Muscle layer of colon (tissue), 2 donors: ENCODE results near the gene NFIB.

Source experiments
- H3K27ac ChIP-seq: one replicate; pipeline ENCODE4 v1.7.0; 2013; ENCODE audit warnings: low read depth, mild to moderate bottlenecking, low read length, moderate library complexity
- H3K27me3 ChIP-seq, 2 donors: one replicate each; pipeline ENCODE4 v1.7.0; 2013; ENCODE audit warnings: low read length in 2 of 2, mild to moderate bottlenecking in 2 of 2; ENCODE audit not compliant: insufficient read depth in 2 of 2, control insufficient read depth in 1 of 2
- H3K36me3 ChIP-seq: one replicate; pipeline ENCODE4 v1.7.0; 2013; ENCODE audit warnings: mild to moderate bottlenecking, low read length; ENCODE audit not compliant: insufficient read depth
- H3K4me1 ChIP-seq: one replicate; pipeline ENCODE4 v1.7.0; 2013; ENCODE audit warnings: mild to moderate bottlenecking, low read length; ENCODE audit not compliant: insufficient read depth
- H3K4me3 ChIP-seq, 2 donors: one replicate each; pipeline ENCODE4 v1.7.0; 2013; ENCODE audit warnings: low read length in 2 of 2, low read depth in 1 of 2, mild to moderate bottlenecking in 1 of 2, moderate library complexity in 1 of 2
- H3K9ac ChIP-seq: one replicate; pipeline ENCODE4 v1.7.0; 2013; ENCODE audit warnings: low read length
- H3K9me3 ChIP-seq: one replicate; pipeline ENCODE4 v1.7.0; 2013; ENCODE audit warnings: mild to moderate bottlenecking, low read length
- donor health status: abdominal sarcoma.
- donor health status: Adenocarcinoma of cecum.

Gene NFIB

DNA sequence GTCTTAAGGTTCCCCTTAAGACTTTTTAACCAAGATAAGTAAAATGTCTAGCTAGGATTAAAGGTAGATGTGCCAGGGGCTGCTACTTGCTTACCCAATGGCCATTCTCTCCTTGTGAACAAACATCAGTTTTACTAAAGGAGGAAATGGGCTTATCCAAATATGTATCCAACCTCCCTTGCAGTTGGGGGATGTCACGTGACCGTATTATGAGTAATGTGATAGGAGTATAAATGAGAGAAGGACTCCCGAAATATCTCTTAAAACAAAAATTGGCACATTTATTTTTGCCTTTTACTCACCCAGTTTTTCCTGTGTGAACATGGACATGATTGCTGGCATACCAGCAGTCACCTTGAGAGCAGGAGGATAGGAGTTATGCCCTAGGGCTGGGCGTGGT, 247.9 kb downstream of the NFIB start:
- Histone ChIP-seq H3K27ac (no peak overlapping the region), H3K9me3 (no peaks in the 10 kb centered on the region), H3K36me3 (no peaks in the 10 kb centered on the region), H3K27me3 (no peaks in the 10 kb centered on the region), H3K4me1 (no peaks in the 10 kb centered on the region), H3K4me3 (no peak overlapping the region), H3K9ac (no peak overlapping the region)

DNA sequence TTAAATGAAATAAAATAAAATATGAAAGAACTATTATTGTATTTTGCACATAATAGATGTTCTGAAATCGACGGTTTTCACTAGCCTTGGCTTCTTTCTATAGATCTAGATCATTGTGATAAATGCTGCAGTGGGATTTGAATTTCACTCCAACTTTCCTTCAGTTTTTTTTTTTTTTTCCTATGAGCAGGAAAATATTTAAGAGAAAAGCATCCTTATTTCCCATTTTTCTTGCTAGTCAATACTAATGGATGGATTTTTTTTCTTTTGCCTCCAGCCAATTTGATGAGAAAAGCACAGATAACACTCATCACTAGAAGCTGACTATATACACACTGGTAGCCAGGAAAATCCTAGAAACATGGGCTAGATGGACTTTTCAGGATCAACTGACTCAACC, 249.0 kb downstream of the NFIB start:
- Histone ChIP-seq H3K9ac (no peak overlapping the region), H3K36me3 (no peaks in the 10 kb centered on the region), H3K4me3 (no peak overlapping the region), H3K27ac (no peak overlapping the region), H3K27me3 (no peaks in the 10 kb centered on the region), H3K9me3 (no peaks in the 10 kb centered on the region), H3K4me1 (no peaks in the 10 kb centered on the region)

DNA sequence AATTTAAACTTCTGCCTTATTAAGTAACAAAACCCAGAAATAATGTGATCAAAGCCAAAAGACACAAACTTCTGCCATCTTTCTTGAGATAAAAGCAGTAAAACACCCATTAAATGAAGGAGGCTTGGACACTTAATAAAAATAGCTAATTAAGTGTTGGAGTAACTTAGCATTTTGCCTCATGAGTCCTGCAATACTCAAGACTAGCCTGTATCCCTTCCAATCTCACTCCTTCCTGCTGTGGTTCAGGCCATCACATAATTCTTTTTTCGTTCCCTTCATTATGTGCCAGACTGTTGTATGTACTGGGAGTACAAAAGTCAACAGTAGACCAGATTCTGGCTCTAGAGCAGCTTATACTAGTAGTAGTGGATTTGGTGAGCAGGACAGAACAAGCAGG, 250.2 kb downstream of the NFIB start:
- no peak overlapping the region for H3K27ac ChIP-seq
- H3K4me1 ChIP-seq, result no peaks in the 10 kb centered on the region
- H3K27me3 ChIP-seq, result no peaks in the 10 kb centered on the region

DNA sequence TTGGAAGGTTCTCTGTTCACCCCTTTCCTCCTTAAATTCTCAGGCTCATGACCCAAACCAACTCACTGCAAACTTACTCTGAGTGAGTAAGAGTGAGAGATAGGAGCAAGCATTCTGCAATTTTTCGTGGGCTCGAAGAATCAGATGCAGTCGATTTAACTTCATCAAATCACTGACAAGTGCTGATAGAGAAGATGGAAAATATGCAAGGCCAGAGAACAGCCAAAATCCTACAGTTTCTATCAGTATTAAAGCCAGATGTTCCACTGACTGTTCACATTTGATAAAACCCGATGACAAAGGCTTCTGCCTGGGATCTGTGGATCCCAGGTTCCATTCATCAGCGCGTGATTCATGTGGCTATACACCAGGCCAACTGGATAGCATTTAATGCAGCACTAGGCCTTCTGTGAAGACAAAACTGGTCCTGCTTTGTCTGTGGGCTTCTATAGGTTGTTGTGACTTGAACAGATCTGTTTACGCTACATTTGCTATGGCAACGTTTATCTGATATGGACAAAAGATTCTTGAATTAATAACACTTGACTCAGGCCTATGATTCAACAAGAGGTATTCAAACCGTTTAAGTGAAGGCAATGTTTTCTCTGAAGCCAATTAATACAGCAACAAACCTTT, 251.2 kb downstream of the NFIB start:
- no peak overlapping the region for H3K27ac ChIP-seq
- no peak overlapping the region for H3K9ac ChIP-seq
- H3K4me3 ChIP-seq, result no peak overlapping the region
- no peaks in the 10 kb centered on the region for H3K27me3 ChIP-seq
- H3K9me3 ChIP-seq, result no peaks in the 10 kb centered on the region
- no peaks in the 10 kb centered on the region for H3K4me1 ChIP-seq
- H3K36me3 ChIP-seq, result no peaks in the 10 kb centered on the region

More for the DNA sequence above, 250.2 kb downstream of the NFIB start:
- H3K9me3 ChIP-seq, result no peaks in the 10 kb centered on the region
- H3K9ac ChIP-seq, result no peak overlapping the region
- no peak overlapping the region for H3K4me3 ChIP-seq
- H3K36me3 ChIP-seq, result no peaks in the 10 kb centered on the region

DNA sequence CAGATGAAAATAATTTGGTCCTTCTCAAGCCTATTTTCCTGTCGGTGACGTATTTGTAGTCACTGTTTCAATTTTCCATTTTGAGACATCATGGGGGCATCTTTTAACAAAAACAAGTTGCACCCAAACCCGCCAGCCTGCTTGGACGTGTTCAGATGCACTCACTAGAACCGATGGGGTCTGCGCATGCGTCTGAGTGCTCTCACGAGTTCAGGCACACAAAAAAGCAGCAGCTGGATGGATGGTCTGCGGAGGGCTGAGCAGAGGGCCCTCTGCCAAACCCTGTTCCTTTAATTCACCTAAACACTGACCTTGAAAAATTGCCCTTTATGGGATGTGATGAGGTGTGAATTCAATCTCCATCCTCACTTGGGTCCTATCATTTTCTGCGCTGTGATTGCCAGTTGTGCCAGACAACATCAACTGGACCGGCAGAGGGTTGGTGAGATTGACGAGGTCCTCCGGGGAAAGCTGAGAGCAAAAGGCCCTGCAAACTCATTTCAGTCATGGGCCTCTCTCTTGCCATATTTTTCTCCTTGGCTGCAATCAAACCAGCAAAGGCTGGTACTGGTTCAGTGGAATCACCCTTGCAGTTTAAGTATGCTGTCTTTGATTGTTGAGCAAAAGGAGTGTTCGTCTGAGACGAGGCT, 251.9 kb downstream of the NFIB start:
- H3K4me1 ChIP-seq, result no peaks in the 10 kb centered on the region
- H3K9ac ChIP-seq, result no peak overlapping the region
- no peak overlapping the region for H3K4me3 ChIP-seq
- H3K27ac ChIP-seq, result no peak overlapping the region
- H3K36me3 ChIP-seq, result no peaks in the 10 kb centered on the region
- H3K27me3 ChIP-seq, result no peaks in the 10 kb centered on the region
- H3K9me3 ChIP-seq, result no peaks in the 10 kb centered on the region

DNA sequence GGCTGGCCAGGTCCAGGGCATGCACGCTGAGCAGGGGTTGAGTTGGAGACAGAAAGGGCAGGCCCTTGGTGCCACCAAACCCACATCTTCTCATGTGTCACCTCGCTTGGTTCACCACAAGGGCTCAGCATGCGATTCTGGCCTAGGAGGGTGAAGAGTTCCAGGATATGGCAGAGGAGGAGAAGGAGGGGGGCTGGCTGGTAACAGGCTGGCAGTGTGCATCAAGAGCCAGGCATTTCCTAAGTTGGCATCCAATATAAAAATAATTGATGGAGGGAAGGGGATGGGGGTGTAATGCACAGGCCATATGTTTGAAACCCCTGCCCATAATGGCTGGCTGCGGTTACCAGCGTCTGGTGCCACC, 255.6 kb downstream of the NFIB start:
- Histone ChIP-seq H3K9me3 (no peaks in the 10 kb centered on the region), H3K4me1 (no peaks in the 10 kb centered on the region), H3K4me3 (no peak overlapping the region), H3K27ac (no peak overlapping the region), H3K36me3 (no peaks in the 10 kb centered on the region), H3K9ac (no peak overlapping the region), H3K27me3 (no peaks in the 10 kb centered on the region)

DNA sequence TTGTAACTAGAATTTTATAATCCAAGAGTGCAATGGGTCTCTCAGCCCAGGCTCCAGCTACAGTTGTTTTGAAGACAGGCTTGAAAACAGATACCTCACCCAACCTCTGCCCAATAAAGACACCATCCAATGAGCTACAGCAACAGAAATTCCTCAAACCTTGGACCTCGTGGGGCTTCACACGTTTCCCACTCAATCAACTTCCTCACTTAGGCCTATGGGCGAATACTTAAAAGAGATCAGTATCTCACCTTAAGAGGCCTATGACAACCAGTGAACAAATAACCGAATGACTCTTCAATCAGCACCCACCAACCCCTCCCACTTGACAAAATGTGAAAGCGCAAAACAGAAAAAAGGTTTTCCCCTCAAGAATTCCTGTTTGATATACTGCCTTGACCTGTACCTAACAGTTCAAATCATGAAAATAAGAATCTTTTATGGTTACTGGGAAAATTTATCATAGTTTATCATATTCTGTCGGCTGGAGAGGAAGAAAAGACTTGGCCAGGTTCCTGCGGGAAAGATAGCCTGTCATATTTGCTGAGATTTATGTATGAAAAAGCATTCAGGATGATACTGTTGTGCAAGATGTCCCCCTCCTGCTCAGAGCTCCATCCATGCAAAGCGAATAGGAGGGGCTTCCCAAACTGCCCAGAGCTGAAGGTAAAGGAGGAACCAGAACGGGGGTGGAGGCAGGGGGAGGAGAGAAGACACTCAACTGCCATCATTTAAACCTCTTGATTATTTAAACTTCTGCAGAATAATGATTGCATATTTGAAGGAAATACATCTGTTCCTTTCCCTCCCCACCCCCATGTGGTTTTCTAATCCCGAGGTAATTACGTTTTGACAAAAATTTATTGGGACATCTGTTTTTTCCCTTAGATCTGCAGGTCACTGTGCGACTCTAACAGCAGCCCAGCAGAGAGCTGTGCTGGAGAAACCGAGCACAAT, 256.3 kb downstream of the NFIB start:
- Histone ChIP-seq H3K4me1 (no peaks in the 10 kb centered on the region), H3K36me3 (no peaks in the 10 kb centered on the region), H3K9ac (no peak overlapping the region), H3K9me3 (no peaks in the 10 kb centered on the region), H3K4me3 (no peak overlapping the region), H3K27me3 (no peaks in the 10 kb centered on the region), H3K27ac (no peak overlapping the region)

DNA sequence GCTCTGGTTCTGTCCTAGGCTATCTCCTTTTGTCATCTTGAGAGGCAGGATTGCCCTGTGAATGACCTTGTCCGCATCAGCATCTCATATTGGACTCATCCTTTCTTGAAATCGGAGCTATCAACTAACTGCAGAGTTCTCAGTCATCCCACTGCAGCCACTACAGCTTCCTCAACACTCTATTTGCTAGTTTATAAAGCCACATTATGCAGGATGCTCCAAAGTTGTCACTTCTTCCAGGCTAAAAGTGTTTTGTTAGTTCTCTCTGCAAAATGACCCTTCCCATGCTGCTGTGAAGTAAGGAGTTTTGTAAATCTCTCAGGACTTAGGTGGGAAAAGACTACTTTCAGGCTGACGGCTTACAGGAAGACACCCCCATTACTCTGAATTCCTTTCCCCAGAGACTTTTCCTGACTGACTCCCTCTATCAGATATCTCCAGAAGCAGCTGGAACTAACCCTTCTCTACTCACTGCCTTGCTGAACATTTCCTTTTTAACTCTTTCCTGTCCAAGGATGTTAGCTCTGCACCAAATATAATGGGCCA, 257.6 kb downstream of the NFIB start:
- H3K4me3 ChIP-seq, result no peak overlapping the region
- no peaks in the 10 kb centered on the region for H3K27me3 ChIP-seq
- H3K9ac ChIP-seq, result no peak overlapping the region
- H3K36me3 ChIP-seq, result no peaks in the 10 kb centered on the region
- no peaks in the 10 kb centered on the region for H3K4me1 ChIP-seq
- H3K27ac ChIP-seq, result no peak overlapping the region
- H3K9me3 ChIP-seq, result no peaks in the 10 kb centered on the region

DNA sequence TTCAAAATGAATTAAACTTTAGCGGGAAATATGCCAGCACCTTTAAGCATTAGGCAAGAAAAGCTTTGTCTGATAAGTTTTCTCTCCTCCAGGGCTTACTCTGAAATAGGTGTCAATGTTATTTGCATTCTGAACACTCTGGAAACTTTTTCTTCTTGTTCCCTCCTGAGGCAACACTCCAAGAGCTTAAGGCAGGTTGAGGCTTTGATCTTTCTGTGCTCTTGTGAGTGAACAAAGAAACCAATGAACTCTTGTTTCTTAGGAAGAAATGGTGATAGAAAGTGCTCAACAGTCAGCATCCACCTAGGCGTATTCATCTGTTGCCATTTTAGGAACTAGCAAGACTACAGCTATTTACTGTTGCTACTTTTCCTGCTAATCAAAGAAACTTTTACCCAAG, 259.8 kb downstream of the NFIB start:
- Histone ChIP-seq H3K36me3 (no peaks in the 10 kb centered on the region), H3K27ac (no peak overlapping the region), H3K4me3 (no peak overlapping the region), H3K9me3 (no peaks in the 10 kb centered on the region), H3K27me3 (no peaks in the 10 kb centered on the region), H3K9ac (no peak overlapping the region), H3K4me1 (no peaks in the 10 kb centered on the region)

DNA sequence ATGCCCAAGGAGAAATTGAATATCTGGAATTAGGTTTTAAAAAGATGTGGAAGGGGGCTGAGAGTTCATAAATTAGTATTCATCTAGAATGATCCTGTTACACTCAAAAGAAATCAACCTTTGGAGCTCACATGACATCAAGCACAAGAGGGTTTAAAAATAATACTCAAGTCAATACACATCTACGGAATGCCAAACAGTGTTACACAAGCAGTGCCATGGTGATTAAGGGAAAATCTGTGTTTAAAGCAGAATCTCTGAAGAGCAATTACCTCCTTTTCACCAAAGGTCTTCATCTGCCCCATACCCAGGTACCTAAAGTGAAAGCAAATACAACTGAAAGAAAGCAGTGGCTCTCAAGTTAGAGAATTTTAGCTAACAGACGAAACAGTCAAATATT, 261.6 kb downstream of the NFIB start:
- Histone ChIP-seq H3K4me1 (no peaks in the 10 kb centered on the region), H3K9me3 (no peaks in the 10 kb centered on the region), H3K9ac (no peak overlapping the region), H3K4me3 (no peak overlapping the region), H3K27me3 (no peaks in the 10 kb centered on the region), H3K27ac (no peak overlapping the region), H3K36me3 (no peaks in the 10 kb centered on the region)

DNA sequence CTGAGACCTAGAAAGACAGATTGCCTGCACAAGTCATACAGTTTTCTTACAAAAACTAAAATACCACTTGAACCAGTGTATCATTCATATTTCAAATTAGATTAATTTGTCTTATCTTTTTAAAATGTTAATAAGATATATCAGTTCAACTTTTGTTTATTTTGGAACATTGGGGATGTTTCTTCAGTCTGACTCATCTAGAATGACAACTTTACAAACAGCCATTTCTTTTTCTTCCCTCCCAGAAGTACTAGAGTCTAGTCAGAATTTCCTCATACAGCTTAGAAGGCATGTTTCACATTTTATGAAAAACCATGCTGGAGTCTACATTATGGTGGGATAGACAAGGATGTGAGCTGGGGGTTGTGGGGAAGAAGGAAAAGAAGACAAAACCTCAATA, 262.5 kb downstream of the NFIB start:
- no peaks in the 10 kb centered on the region for H3K9me3 ChIP-seq
- no peak overlapping the region for H3K9ac ChIP-seq
- H3K4me3 ChIP-seq, result no peak overlapping the region
- no peaks in the 10 kb centered on the region for H3K4me1 ChIP-seq
- no peaks in the 10 kb centered on the region for H3K36me3 ChIP-seq
- no peak overlapping the region for H3K27ac ChIP-seq
- H3K27me3 ChIP-seq, result no peaks in the 10 kb centered on the region
